H9 (cell line): ENCODE results near the gene STARD7. TPM values are rescaled to one million over a fixed set of nuclear protein-coding genes. Genes with fewer than 3 reads are reported as not detected.

Source experiments
- DNase-seq: peaks from one replicate; pipeline ENCODE4 v3.0.0-alpha.2; 2017
- H2AFZ ChIP-seq: one replicate; pipeline ENCODE4 v1.6.1; 2013; ENCODE audit warnings: mild to moderate bottlenecking, low read length, control low read depth, moderate library complexity
- H2AK5ac ChIP-seq: 2 replicates; pipeline ENCODE4 v1.6.1; 2013; ENCODE audit warnings: low read length, control low read depth, mixed read lengths; ENCODE audit not compliant: insufficient read length
- H2BK120ac ChIP-seq: one replicate; pipeline ENCODE4 v1.6.1; 2013; ENCODE audit warnings: low read depth, mild to moderate bottlenecking, low read length, control low read depth, inconsistent platforms; ENCODE audit not compliant: poor library complexity, severe bottlenecking
- H2BK12ac ChIP-seq: 2 replicates; pipeline ENCODE4 v1.6.1; 2013; ENCODE audit warnings: low read length, control low read depth, mixed read lengths, low read depth; ENCODE audit not compliant: insufficient read length
- H2BK15ac ChIP-seq: 2 replicates; pipeline ENCODE4 v1.6.1; 2013; ENCODE audit warnings: low read depth, low read length, control low read depth
- H2BK20ac ChIP-seq: one replicate; pipeline ENCODE4 v1.6.1; 2013; ENCODE audit warnings: low read depth, mild to moderate bottlenecking, low read length, control low read depth, inconsistent platforms; ENCODE audit not compliant: poor library complexity, severe bottlenecking
- H2BK5ac ChIP-seq: 2 replicates; pipeline ENCODE4 v1.6.1; 2013; ENCODE audit warnings: low read length, control low read depth, mixed read lengths; ENCODE audit not compliant: insufficient read length
- H3K14ac ChIP-seq: 2 replicates; pipeline ENCODE4 v1.6.1; 2013; ENCODE audit warnings: low read length, control low read depth; ENCODE audit not compliant: insufficient read depth
- H3K18ac ChIP-seq: 2 replicates; pipeline ENCODE4 v1.6.1; 2013; ENCODE audit warnings: low read depth, mild to moderate bottlenecking, mixed read lengths, low read length, control low read depth; ENCODE audit not compliant: insufficient read length
- H3K23ac ChIP-seq: 2 replicates; pipeline ENCODE4 v1.6.1; 2013; ENCODE audit warnings: low read length, control low read depth, mixed read lengths, low read depth; ENCODE audit not compliant: insufficient read length
- H3K23me2 ChIP-seq: 2 replicates; pipeline ENCODE4 v1.6.1; 2013; ENCODE audit warnings: low read depth, mild to moderate bottlenecking, mixed read lengths, low read length, control low read depth; ENCODE audit not compliant: insufficient read length, poor library complexity, severe bottlenecking
- H3K27ac ChIP-seq: 2 replicates; pipeline ENCODE4 v1.5.1; 2013; ENCODE audit warnings: low read length, control low read depth, mixed read lengths, low read depth; ENCODE audit not compliant: insufficient read length
- H3K27me3 ChIP-seq: 2 replicates; pipeline ENCODE4 v1.6.1; 2013; ENCODE audit warnings: low read length, control low read depth, inconsistent platforms; ENCODE audit not compliant: insufficient read depth
- H3K4ac ChIP-seq: 2 replicates; pipeline ENCODE4 v1.6.1; 2013; ENCODE audit warnings: low read depth, mild to moderate bottlenecking, control low read depth, inconsistent platforms, low read length, moderate library complexity
- H3K4me1 ChIP-seq: 2 replicates; pipeline ENCODE4 v1.6.1; 2013; ENCODE audit warnings: low read length, control low read depth, inconsistent platforms; ENCODE audit not compliant: insufficient read depth
- H3K4me2 ChIP-seq: 2 replicates; pipeline ENCODE4 v1.6.1; 2013; ENCODE audit warnings: low read length, control low read depth, mixed read lengths; ENCODE audit not compliant: insufficient read length, insufficient read depth
- H3K56ac ChIP-seq: 2 replicates; pipeline ENCODE4 v1.6.1; 2013; ENCODE audit warnings: low read depth, mild to moderate bottlenecking, mixed read lengths, low read length, control low read depth; ENCODE audit not compliant: insufficient read length
- H3K79me1 ChIP-seq: 2 replicates; pipeline ENCODE4 v1.6.1; 2013; ENCODE audit warnings: low read depth, mild to moderate bottlenecking, moderate library complexity, low read length, control low read depth, inconsistent platforms; ENCODE audit not compliant: insufficient read depth, poor library complexity, severe bottlenecking
- H3K79me2 ChIP-seq: 2 replicates; pipeline ENCODE4 v1.6.1; 2013; ENCODE audit warnings: low read length, control low read depth, inconsistent platforms; ENCODE audit not compliant: insufficient read depth
- H3K9ac ChIP-seq: 2 replicates; pipeline ENCODE4 v1.6.1; 2013; ENCODE audit warnings: low read length, control low read depth, mixed read lengths; ENCODE audit not compliant: insufficient read length; ENCODE audit errors: extremely low read depth
- H3K9me3 ChIP-seq: one replicate; pipeline ENCODE4 v1.6.1; 2013; ENCODE audit warnings: low read depth, low read length, inconsistent platforms; ENCODE audit not compliant: control insufficient read depth
- H3T11ph ChIP-seq: one replicate; pipeline ENCODE4 v1.6.1; 2013; ENCODE audit warnings: mild to moderate bottlenecking, low read length, control low read depth, inconsistent platforms
- H4K20me1 ChIP-seq: one replicate; pipeline ENCODE4 v1.6.1; 2013; ENCODE audit not compliant: control insufficient read depth, insufficient read length, insufficient read depth
- H4K5ac ChIP-seq: 2 replicates; pipeline ENCODE4 v1.6.1; 2013; ENCODE audit warnings: low read depth, mild to moderate bottlenecking, mixed read lengths, low read length, control low read depth; ENCODE audit not compliant: insufficient read length
- H4K8ac ChIP-seq: replicated peaks from 2 replicates; pipeline ENCODE4 v1.6.1; 2013; ENCODE audit warnings: low read length, control low read depth, mixed read lengths, low read depth; ENCODE audit not compliant: insufficient read length
- H4K91ac ChIP-seq: 2 replicates; pipeline ENCODE4 v1.6.1; 2013; ENCODE audit warnings: low read depth, mild to moderate bottlenecking, moderate library complexity, mixed read lengths, low read length, control low read depth; ENCODE audit not compliant: insufficient read length
- H3K27ac Mint-ChIP-seq, 3 experiments: 2 replicates in 2 of 3; 3 replicates in 1 of 3; pipeline ENCODE4 v1.8.0; 2020 to 2021; ENCODE audit warnings: mixed read lengths in 3 of 3, mild to moderate bottlenecking in 1 of 3, moderate library complexity in 1 of 3
- H3K27me3 Mint-ChIP-seq: 2 replicates; pipeline ENCODE4 v1.8.0; 2021; ENCODE audit warnings: low read depth, mild to moderate bottlenecking, moderate library complexity, mixed read lengths
- H3K36me3 Mint-ChIP-seq, 3 experiments: 2 replicates in 2 of 3; 3 replicates in 1 of 3; pipeline ENCODE4 v1.8.0; 2020 to 2021; ENCODE audit warnings: low read depth in 3 of 3, mixed read lengths in 3 of 3; ENCODE audit not compliant: insufficient read depth in 1 of 3
- H3K4me1 Mint-ChIP-seq, 2 experiments: 2 replicates each; pipeline ENCODE4 v1.8.0; 2020; ENCODE audit warnings: mixed read lengths in 2 of 2
- H3K4me3 Mint-ChIP-seq, 2 experiments: 2 replicates in 1 of 2; 3 replicates in 1 of 2; pipeline ENCODE4 v1.8.0; 2020 to 2021; ENCODE audit warnings: mild to moderate bottlenecking in 2 of 2, mixed read lengths in 2 of 2, moderate library complexity in 1 of 2
- H3K9me3 Mint-ChIP-seq, 2 experiments: 2 replicates in 1 of 2; 3 replicates in 1 of 2; pipeline ENCODE4 v1.8.0; 2020; ENCODE audit warnings: mild to moderate bottlenecking in 2 of 2, mixed read lengths in 2 of 2, moderate library complexity in 1 of 2
- WGBS: extraction: QIAGEN DNeasy Blood & Tissue Kit; methylation state at CpG from one replicate; pipeline ENCODE4 v1.1.7; 2013; ENCODE audit warnings: missing lambda C conversion rate, low lambda C conversion rate, mixed read lengths; ENCODE audit not compliant: insufficient read length; ENCODE audit errors: extremely low coverage; 5-methylcytosine and 5-hydroxymethylcytosine counted together
- total RNA-seq: library from RNA; stranded (reverse); gene quantifications from 2 replicates; pipeline ENCODE4 v1.2.1, GENCODE V29; 2021
- TF ChIP-seq, protein P1 (sequence below): fragments of 200-600 bp; sonication (generic); conservative IDR thresholded peaks from 3 replicates; pipeline ENCODE4 v1.8.0; 2021; ENCODE audit warnings: antibody characterized with exemption, mild to moderate bottlenecking

STARD7 gene
- total RNA-seq, 1 experiment from 2014 or later: 212 TPM

DNA sequence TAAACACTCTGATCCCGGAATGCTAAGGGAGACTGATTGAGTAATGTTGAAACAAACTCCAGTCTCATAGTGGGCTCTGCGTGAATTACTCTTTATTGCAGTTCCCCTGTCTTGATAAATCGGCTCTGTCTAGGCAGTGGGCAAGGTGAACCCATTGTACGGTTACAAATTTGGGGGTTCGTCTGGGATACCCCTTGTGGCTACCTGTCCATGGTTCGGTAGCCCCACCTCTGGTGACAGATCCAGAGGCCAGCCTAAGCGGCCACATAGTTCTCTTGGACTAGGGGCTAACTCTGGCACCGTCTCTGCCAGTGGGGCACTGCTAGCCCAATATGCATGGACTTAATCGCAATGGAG is 1.1 kb upstream of the STARD7 start:
- Histone ChIP-seq H2BK5ac (no peak overlapping the region), H3K79me2 (peaks cover 28% of the 10 kb centered on the region), H3K27me3 (no peaks in the 10 kb centered on the region)

More for the DNA sequence above, 1.1 kb upstream of the STARD7 start:
- no peak overlapping the region for H4K5ac ChIP-seq
- H3K27ac Mint-ChIP-seq: peak overlapping the region; percentile 92 to 96 (median 94); a peak in 6 of 7 replicates
- peaks cover 0 to 3% of the 10 kb centered on the region in 2 experiments; a peak in 2 of 5 replicates for H3K9me3 Mint-ChIP-seq
- H4K20me1 ChIP-seq: no peaks in the 10 kb centered on the region
- no peak overlapping the region for H2BK12ac ChIP-seq
- no peak overlapping the region for H3K23ac ChIP-seq
- no peak overlapping the region for H2AFZ ChIP-seq
- no peak overlapping the region for H3K9ac ChIP-seq
- H2AK5ac ChIP-seq: no peak overlapping the region
- H3T11ph ChIP-seq: no peak overlapping the region
- H3K4me1 ChIP-seq: peaks cover 6% of the 10 kb centered on the region; the same call in 1 of the 2 replicates
- no peak overlapping the region for H4K8ac ChIP-seq
- H4K91ac ChIP-seq: no peak overlapping the region
- no peak overlapping the region for H3K18ac ChIP-seq
- TF ChIP-seq, protein P1, sequence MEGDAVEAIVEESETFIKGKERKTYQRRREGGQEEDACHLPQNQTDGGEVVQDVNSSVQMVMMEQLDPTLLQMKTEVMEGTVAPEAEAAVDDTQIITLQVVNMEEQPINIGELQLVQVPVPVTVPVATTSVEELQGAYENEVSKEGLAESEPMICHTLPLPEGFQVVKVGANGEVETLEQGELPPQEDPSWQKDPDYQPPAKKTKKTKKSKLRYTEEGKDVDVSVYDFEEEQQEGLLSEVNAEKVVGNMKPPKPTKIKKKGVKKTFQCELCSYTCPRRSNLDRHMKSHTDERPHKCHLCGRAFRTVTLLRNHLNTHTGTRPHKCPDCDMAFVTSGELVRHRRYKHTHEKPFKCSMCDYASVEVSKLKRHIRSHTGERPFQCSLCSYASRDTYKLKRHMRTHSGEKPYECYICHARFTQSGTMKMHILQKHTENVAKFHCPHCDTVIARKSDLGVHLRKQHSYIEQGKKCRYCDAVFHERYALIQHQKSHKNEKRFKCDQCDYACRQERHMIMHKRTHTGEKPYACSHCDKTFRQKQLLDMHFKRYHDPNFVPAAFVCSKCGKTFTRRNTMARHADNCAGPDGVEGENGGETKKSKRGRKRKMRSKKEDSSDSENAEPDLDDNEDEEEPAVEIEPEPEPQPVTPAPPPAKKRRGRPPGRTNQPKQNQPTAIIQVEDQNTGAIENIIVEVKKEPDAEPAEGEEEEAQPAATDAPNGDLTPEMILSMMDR: no peak
- H3K9me3 ChIP-seq: no peaks in the 10 kb centered on the region
- H3K14ac ChIP-seq: no peak overlapping the region
- no peak overlapping the region for H3K4ac ChIP-seq
- H3K36me3 Mint-ChIP-seq: peaks cover 9 to 17% (median 15%) of the 10 kb centered on the region in 3 experiments; a peak in 6 of 7 replicates
- H3K56ac ChIP-seq: no peak overlapping the region
- H3K79me1 ChIP-seq: no peaks in the 10 kb centered on the region
- peaks cover 10% of the 10 kb centered on the region for H3K23me2 ChIP-seq
- no peak overlapping the region for H2BK20ac ChIP-seq
- WGBS: no CpG with 5 or more reads among the region's 9 CpGs
- H3K4me1 Mint-ChIP-seq: peaks cover 33 to 39% of the 10 kb centered on the region in 2 experiments
- H2BK120ac ChIP-seq: no peak overlapping the region
- peak overlapping the region; percentile 60 for H3K4me2 ChIP-seq
- H3K27ac ChIP-seq: no peak overlapping the region
- DNase-seq: no peak
- peak overlapping the region; percentile 82 to 99 for H3K4me3 Mint-ChIP-seq
- no peaks in the 10 kb centered on the region for H3K27me3 Mint-ChIP-seq
- no peak overlapping the region for H2BK15ac ChIP-seq
